Measurements from ENCODE around the gene KCNA10. TPM values are rescaled to one million over a fixed set of nuclear protein-coding genes. Genes with fewer than 3 reads are reported as not detected.

Gene KCNA10
- total and polyA plus RNA-seq, 8 donors, result not detected

GRCh38 chr1:110471131-110471530, 47.8 kb downstream of the KCNA10 start:
- no peak overlapping the region for H3K4me3 ChIP-seq
- peaks cover 0 to 2% of the 10 kb centered on the region in 2 donors for H3K4me1 ChIP-seq
- ATAC-seq (no peak), DNase-seq (no peak)
- H3K27ac ChIP-seq, result no peak overlapping the region
- H3K27me3 ChIP-seq, result no peaks in the 10 kb centered on the region
- no peaks in the 10 kb centered on the region for H3K36me3 ChIP-seq
- H3K9me3 ChIP-seq, result no peaks in the 10 kb centered on the region
- intact Hi-C loops (cut with DNase I), result no loop called here
- TF ChIP-seq CTCF (IDR thresholded peaks at IDR 0.05), result no peak

Other genes starting within 250 kb of the KCNA10 start
- gene RBM15, start 179.8 kb downstream of the KCNA10 start, total RNA-seq, result 10 to 100 TPM; 20.6 to 24.3 TPM
- gene RBM15, start 179.8 kb downstream of the KCNA10 start, polyA plus RNA-seq (ENCODE audit: insufficient read length in 6 of 6), result 10 to 100 TPM; 10.9 to 13.5 (median 12.7) TPM
- gene SLC16A4, start 128.1 kb downstream of the KCNA10 start, total RNA-seq, result 10 to 100 TPM; 12.0 to 40.5 TPM
- 1 to 10 TPM; 6.1 to 8.2 (median 7.5) TPM for gene SLC16A4, start 128.1 kb downstream of the KCNA10 start, polyA plus RNA-seq (ENCODE audit: insufficient read length in 6 of 6)
- gene LAMTOR5, start 111.5 kb downstream of the KCNA10 start, total RNA-seq, result 100 to 1,000 TPM; 134 to 145 TPM
- 100 to 1,000 TPM; 112 to 121 (median 116) TPM for gene LAMTOR5, start 111.5 kb downstream of the KCNA10 start, polyA plus RNA-seq (ENCODE audit: insufficient read length in 6 of 6)
- not detected for gene PROK1, start 68.0 kb downstream of the KCNA10 start, total RNA-seq
- under 1 TPM in 2 of 6 donors, not detected in 4; 0.10 to 0.13 TPM for gene PROK1, start 68.0 kb downstream of the KCNA10 start, polyA plus RNA-seq (ENCODE audit: insufficient read length in 6 of 6)
- under 1 TPM; 0.42 to 0.50 TPM for gene KCNA2, start 87.2 kb upstream of the KCNA10 start, total RNA-seq
- 1 to 10 TPM in 1 of 6 donors, under 1 TPM in 5; 0.46 to 1.1 (median 0.87) TPM for gene KCNA2, start 87.2 kb upstream of the KCNA10 start, polyA plus RNA-seq (ENCODE audit: insufficient read length in 6 of 6)
- gene KCNA3, start 155.8 kb upstream of the KCNA10 start, total RNA-seq, result 10 to 100 TPM in 1 of 2 donors, 1 to 10 TPM in 1; 8.6 to 11.3 TPM
- gene KCNA3, start 155.8 kb upstream of the KCNA10 start, polyA plus RNA-seq (ENCODE audit: insufficient read length in 6 of 6), result 1 to 10 TPM in 3 of 6 donors, under 1 TPM in 3; 0.81 to 1.5 (median 1.0) TPM